Parietal lobe (tissue), 1 donor: ENCODE measurements around the gene EXOC3L2. TPM values are rescaled to one million over a fixed set of nuclear protein-coding genes. Genes with fewer than 3 reads are reported as not detected.

Source experiments
- total RNA-seq: library from RNA; depleted of rRNA; stranded (reverse); fragments of >200 nt; gene quantifications from one replicate; pipeline ENCODE4 v1.2.3, GENCODE V29; 2014

The EXOC3L2 gene
- not detected for total RNA-seq

GRCh38 chr19:45245334-45245787 is at the start of gene EXOC3L2:
TSS of gene EXOC3L2 (minus strand) at chr19:45245407. CDS start at chr19:45239045, 6,362 bp downstream.

DNA sequence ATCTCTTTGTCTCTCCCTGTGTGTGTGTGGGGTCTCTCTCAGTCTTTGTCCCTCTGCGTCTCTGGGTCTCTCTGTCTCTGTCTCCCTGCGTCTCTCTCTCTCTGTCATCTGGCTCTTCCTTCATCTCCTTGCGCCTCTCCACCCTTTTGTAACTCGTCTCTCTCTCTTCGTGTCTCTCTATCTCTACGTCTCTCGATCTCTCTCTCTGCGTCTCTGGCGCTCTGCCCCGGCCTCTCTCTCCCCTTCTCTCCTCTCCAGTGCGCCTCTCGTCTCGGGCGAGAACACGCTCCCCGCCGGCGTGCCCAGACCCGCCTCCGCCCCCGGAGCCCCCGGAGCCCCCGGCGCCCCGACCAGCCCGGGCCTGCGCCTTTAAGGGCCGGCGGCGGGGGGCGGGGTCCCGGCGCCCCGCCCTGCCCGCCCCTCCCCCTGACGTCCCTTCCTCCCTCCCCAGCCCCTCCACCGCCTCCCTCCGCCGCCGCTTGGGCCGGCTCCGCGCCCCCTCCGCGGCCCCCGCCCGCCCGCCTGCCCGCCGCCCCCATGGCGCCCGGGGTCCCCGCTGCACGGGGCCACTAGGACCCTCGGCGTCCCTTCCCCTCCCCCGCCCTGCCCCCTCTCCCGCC is 5.7 kb upstream of the EXOC3L2 start, which contains the start of gene MARK4:
MARK4 (plus strand) TSS at position 440 of the 620 bp plus-strand sequence. CDS start 318 bp downstream, outside the sequence.

GRCh38 chr19:45178262-45179071 is 66.7 kb downstream of the EXOC3L2 start, which contains the start of gene BLOC1S3:
TSS of gene BLOC1S3 (plus strand) at chr19:45178784. CDS start at chr19:45179297, 513 bp downstream.

DNA sequence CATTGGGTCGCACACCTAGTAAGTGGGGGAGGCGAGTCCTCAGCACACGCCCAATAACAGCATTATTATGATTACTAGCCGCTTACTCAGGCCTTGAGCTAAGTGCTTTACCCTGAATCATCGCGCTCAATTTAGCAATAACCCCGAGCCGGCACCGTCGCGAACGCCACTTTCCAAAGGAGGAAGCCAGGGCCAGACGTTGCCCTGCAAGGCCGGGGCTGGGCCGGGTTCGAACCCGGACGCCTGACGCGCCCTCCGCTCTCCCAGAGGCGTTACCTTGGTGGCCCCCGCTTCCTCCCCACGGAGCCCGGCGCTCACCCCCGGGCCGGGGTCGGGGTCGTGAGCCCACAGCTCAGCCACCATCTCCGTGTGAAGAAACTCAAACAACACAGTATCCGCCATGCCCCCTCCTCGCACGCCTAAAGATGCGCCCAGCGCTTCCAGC is 67.4 kb downstream of the EXOC3L2 start, which contains the start of gene TRAPPC6A:
TRAPPC6A (minus strand) TSS at position 421 of the 445 bp plus-strand sequence; CDS start at position 402, 19 bp downstream.

Other genes with a start within 250 kb of the EXOC3L2 start
- 0.63 TPM for gene RELB, start 243.9 kb downstream of the EXOC3L2 start, total RNA-seq
- gene CLASRP, start 206.4 kb downstream of the EXOC3L2 start, total RNA-seq, result 22.2 TPM
- gene ZNF296, start 168.9 kb downstream of the EXOC3L2 start, total RNA-seq, result not detected
- 12.5 TPM for gene GEMIN7, start 166.1 kb downstream of the EXOC3L2 start, total RNA-seq
- gene PPP1R37, start 152.2 kb downstream of the EXOC3L2 start, total RNA-seq, result 26.0 TPM
- 0.63 TPM for gene NKPD1, start 84.4 kb downstream of the EXOC3L2 start, total RNA-seq
- 4.7 TPM for gene TRAPPC6A, start 67.2 kb downstream of the EXOC3L2 start, total RNA-seq
- 3.8 TPM for gene BLOC1S3, start 66.6 kb downstream of the EXOC3L2 start, total RNA-seq
- 28.2 TPM for gene MARK4, start 5.9 kb upstream of the EXOC3L2 start, total RNA-seq
- not detected for gene CKM, start 77.5 kb upstream of the EXOC3L2 start, total RNA-seq
- not detected for gene KLC3, start 95.3 kb upstream of the EXOC3L2 start, total RNA-seq
- 24.1 TPM for gene ERCC2, start 125.2 kb upstream of the EXOC3L2 start, total RNA-seq
- 0.31 TPM for gene PPP1R13L, start 159.7 kb upstream of the EXOC3L2 start, total RNA-seq
- gene POLR1G, start 161.2 kb upstream of the EXOC3L2 start, total RNA-seq, result 3.8 TPM
- gene ERCC1, start 178.5 kb upstream of the EXOC3L2 start, total RNA-seq, result 64.8 TPM
- gene FOSB, start 222.6 kb upstream of the EXOC3L2 start, total RNA-seq, result 1.3 TPM